Measurements from ENCODE around the gene PEX10. TPM values are rescaled to one million over a fixed set of nuclear protein-coding genes. Genes with fewer than 3 reads are reported as not detected.

PEX10 gene
- total and polyA plus RNA-seq, 2 of the 8 experiments (the other 6 are each of a cell fraction or from before 2014, with no cell fraction given): 24.3 to 26.9 TPM

DNA sequence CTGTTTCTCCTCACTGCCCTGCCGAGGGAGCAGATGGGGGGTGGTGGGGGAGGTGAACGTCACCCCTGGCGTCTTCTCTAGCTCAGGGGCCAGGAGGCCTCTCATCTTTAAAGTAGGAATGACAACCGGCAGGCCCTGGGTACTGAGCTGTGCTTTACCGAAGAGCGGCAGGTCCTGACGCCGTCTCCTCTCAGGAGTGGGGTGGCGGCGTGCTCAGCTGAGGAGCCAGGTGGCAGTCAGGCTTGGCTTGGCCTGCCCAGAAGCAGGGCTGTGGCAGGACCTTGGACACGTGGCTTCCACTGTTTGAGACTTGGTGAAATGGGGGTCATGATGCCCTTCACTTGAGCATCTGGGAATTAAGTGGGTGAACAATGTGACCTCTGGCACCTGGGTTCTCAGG, 17.6 kb downstream of the PEX10 start:
- 92% methylated on average over 11 of the region's 11 CpGs; no CpG with 5 or more reads in 1 of the 2 experiments for WGBS, 2 experiments (ENCODE audit: extremely low coverage in 1 of 2, insufficient coverage in 1 of 2, insufficient read length in 1 of 2, insufficient replicate concordance in 2 of 2, low coverage in 1 of 2, low lambda C conversion rate in 2 of 2, missing lambda C conversion rate in 1 of 2)
- H3K4me1 ChIP-seq (replicated peaks in 1 of 4; ENCODE audit: control insufficient read depth in 3 of 4, insufficient read depth in 4 of 4, low read length in 3 of 4): peaks cover 0 to 9% (median 2%) of the 10 kb centered on the region in 4 experiments; a peak in 6 of 7 replicates
- no peak overlapping the region for H4K8ac ChIP-seq (ENCODE audit: extremely low read depth, insufficient read depth, low read length)
- H3K27ac ChIP-seq (ENCODE audit: low read depth, low read length): no peak overlapping the region
- no peak overlapping the region for H3K4me2 ChIP-seq (ENCODE audit: insufficient read depth in 1 of 2, low read depth in 2 of 2, low read length in 2 of 2)
- H3K79me1 ChIP-seq (ENCODE audit: low read depth, low read length): peaks cover 12% of the 10 kb centered on the region
- H3K36me3 ChIP-seq (ENCODE audit: control insufficient read depth in 2 of 4, insufficient read depth in 4 of 4, low read length in 3 of 4): peaks cover 3 to 28% (median 13%) of the 10 kb centered on the region in 4 experiments; a peak in 7 of 8 replicates
- H2AFZ ChIP-seq (ENCODE audit: low read length): no peak overlapping the region
- H3K9me3 ChIP-seq (ENCODE audit: insufficient read depth in 2 of 2, low read depth in 1 of 2, low read length in 1 of 2): no peaks in the 10 kb centered on the region
- no peak overlapping the region for H4K91ac ChIP-seq (replicated peaks; ENCODE audit: insufficient read length, low read length)
- no peak overlapping the region for H3K23ac ChIP-seq (ENCODE audit: insufficient read length)
- no peak overlapping the region for H2AK5ac ChIP-seq (ENCODE audit: low read depth, low read length)
- no peak overlapping the region for H2BK12ac ChIP-seq (ENCODE audit: low read depth, low read length)
- H4K20me1 ChIP-seq (replicated peaks in 1 of 2; ENCODE audit: control insufficient read depth in 1 of 2, insufficient read depth in 2 of 2, low read length in 2 of 2): peaks cover 6 to 13% of the 10 kb centered on the region in 2 experiments
- no peak overlapping the region for H3K4me3 ChIP-seq (ENCODE audit: extremely low read depth in 1 of 4, insufficient read depth in 2 of 4, low read depth in 3 of 4, low read length in 4 of 4)
- no peak overlapping the region for H3K14ac ChIP-seq (ENCODE audit: insufficient read length)
- TF ChIP-seq EGR1 (IDR thresholded peaks at IDR 0.05; ENCODE audit: borderline replicate concordance, low read depth, low read length) (no peak), ASH2L (IDR thresholded peaks at IDR 0.05; ENCODE audit: low read length) (no peak), POLR2A (IDR thresholded peaks at IDR 0.05; ENCODE audit: control extremely low read depth in 1 of 2, low read depth in 2 of 2, low read length in 2 of 2) (no peak), YY1 (IDR thresholded peaks at IDR 0.05; ENCODE audit: low read depth, low read length) (no peak), SRF (IDR thresholded peaks at IDR 0.05; ENCODE audit: low read depth, low read length) (no peak), SAP30 (IDR thresholded peaks at IDR 0.05; ENCODE audit: insufficient read depth, insufficient replicate concordance, low read length) (no peak), EZH2 (IDR thresholded peaks at IDR 0.05; ENCODE audit: low read depth, low read length, severe bottlenecking) (no peak), RAD21 (IDR thresholded peaks at IDR 0.05 in 1 of 2, conservative IDR thresholded peaks at IDR 0.05 in 1 of 2; ENCODE audit: low read depth in 2 of 2, low read length in 2 of 2) (no peak), CBX8 (IDR thresholded peaks at IDR 0.05; ENCODE audit: borderline replicate concordance, low read depth, low read length) (no peak)
- TF ChIP-seq, protein P1, sequence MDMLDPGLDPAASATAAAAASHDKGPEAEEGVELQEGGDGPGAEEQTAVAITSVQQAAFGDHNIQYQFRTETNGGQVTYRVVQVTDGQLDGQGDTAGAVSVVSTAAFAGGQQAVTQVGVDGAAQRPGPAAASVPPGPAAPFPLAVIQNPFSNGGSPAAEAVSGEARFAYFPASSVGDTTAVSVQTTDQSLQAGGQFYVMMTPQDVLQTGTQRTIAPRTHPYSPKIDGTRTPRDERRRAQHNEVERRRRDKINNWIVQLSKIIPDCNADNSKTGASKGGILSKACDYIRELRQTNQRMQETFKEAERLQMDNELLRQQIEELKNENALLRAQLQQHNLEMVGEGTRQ (IDR thresholded peaks at IDR 0.05; ENCODE audit: low read length): no peak
- peaks cover 4 to 36% of the 10 kb centered on the region in 2 experiments; a peak in 3 of 4 replicates for H3K79me2 ChIP-seq (ENCODE audit: control insufficient read depth in 1 of 2, insufficient read depth in 2 of 2, low read length in 2 of 2)
- peaks cover 6% of the 10 kb centered on the region; the same call in 1 of the 2 replicates for H3K23me2 ChIP-seq (ENCODE audit: low read depth, low read length)
- no peak overlapping the region for H3K4ac ChIP-seq (replicated peaks; ENCODE audit: insufficient read length, low read depth, low read length)
- H3K27me3 ChIP-seq (replicated peaks in 1 of 4; ENCODE audit: control insufficient read depth in 3 of 4, extremely low read depth in 1 of 4, insufficient read depth in 3 of 4, low read length in 3 of 4): no peaks in the 10 kb centered on the region
- CTCF ChIA-PET (ENCODE audit: partially characterized antibody): interaction anchor here (1.5 to 2.7 kb wide), 2 partner anchors 12 kb away, joined by 4 to 18 read pairs; no protein-coding TSS in a partner anchor
- no peak overlapping the region for H2BK15ac ChIP-seq (ENCODE audit: low read length)
- H3K9ac ChIP-seq (replicated peaks in 1 of 4; ENCODE audit: extremely low read depth in 1 of 4, low read depth in 3 of 4, low read length in 3 of 4): no peak overlapping the region
- FAIRE-seq (no peak), DNase-seq (ENCODE audit: low read depth in 1 of 2, low spot score in 2 of 2) (no peak)
- H3K56ac ChIP-seq (replicated peaks; ENCODE audit: insufficient read length, low read depth, low read length): no peak overlapping the region
- POLR2A ChIA-PET (ENCODE audit: partially characterized antibody): interaction anchor here (1.1 to 4.1 kb wide), 3 partner anchors 8 to 47 kb away, joined by 3 to 29 read pairs (median 5); no protein-coding TSS in a partner anchor
- no peak overlapping the region for H2BK5ac ChIP-seq (ENCODE audit: low read depth, low read length)
- no peak overlapping the region for H2BK120ac ChIP-seq (replicated peaks; ENCODE audit: low read depth, low read length)
- H4K5ac ChIP-seq (ENCODE audit: insufficient read length, low read depth, low read length): no peak overlapping the region
- H2BK20ac ChIP-seq (ENCODE audit: low read length): no peak overlapping the region
- H3K18ac ChIP-seq (ENCODE audit: extremely low read depth, low read length): no peak overlapping the region

All from H1 (cell line).